Activated CD8-positive, alpha-beta memory T cell treated with anti-CD3 and anti-CD28 coated beads, Interleukin-2, amount 50 U/mL, for 4 hours (primary cell): ENCODE results near the gene SMPDL3A.
"Not testable (repeated sequence)": the region's sequence is repeated elsewhere in the genome, so short reads cannot be mapped to it uniquely, and the experiment has no call there.

Experiments
- DNase-seq: peaks from one replicate; pipeline ENCODE4 v3.0.0-alpha.2; 2020

Gene SMPDL3A, protein sequence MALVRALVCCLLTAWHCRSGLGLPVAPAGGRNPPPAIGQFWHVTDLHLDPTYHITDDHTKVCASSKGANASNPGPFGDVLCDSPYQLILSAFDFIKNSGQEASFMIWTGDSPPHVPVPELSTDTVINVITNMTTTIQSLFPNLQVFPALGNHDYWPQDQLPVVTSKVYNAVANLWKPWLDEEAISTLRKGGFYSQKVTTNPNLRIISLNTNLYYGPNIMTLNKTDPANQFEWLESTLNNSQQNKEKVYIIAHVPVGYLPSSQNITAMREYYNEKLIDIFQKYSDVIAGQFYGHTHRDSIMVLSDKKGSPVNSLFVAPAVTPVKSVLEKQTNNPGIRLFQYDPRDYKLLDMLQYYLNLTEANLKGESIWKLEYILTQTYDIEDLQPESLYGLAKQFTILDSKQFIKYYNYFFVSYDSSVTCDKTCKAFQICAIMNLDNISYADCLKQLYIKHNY

DNA sequence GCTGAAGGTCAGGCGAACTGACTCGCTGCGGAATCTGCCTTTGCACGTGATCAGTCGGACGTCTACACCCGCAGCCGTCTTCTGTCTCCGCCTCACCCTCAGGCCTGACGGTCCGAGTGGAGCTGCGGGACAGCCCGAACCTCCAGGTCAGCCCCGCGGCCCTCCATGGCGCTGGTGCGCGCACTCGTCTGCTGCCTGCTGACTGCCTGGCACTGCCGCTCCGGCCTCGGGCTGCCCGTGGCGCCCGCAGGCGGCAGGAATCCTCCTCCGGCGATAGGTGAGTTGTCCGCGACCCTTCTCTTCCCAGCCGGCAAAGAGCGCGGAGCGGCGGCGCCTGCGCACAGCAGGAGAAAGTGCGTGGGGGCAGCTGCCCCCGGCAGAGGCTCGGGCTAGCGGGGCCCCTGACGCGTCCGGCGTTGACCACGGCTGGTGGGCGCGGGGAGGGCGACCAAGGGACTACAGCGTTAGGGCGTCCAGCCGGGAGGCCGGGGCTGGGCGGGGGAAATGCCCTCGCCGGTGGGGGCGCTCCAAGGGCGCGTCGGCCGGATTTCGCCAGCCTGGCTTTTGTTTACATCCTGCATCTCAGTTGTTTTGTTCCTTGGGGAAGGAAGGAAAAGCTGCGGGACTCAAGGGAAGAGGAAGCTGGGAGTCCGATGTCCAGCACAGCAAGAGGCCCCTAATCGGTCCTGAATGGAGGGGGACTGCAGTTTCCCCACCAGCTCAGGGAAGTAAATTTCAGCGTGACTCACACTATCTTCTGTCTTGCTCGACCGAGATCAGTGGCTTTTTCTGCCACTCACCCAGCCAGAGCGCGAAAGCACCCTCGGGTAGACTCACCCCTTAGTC lies at the start of gene SMPDL3A:
Gene SMPDL3A, plus strand, starts transcription at position 77 of the 846 bp plus-strand sequence. Its CDS starts 89 bp downstream, at position 166.
- DNase-seq = no peak

DNA sequence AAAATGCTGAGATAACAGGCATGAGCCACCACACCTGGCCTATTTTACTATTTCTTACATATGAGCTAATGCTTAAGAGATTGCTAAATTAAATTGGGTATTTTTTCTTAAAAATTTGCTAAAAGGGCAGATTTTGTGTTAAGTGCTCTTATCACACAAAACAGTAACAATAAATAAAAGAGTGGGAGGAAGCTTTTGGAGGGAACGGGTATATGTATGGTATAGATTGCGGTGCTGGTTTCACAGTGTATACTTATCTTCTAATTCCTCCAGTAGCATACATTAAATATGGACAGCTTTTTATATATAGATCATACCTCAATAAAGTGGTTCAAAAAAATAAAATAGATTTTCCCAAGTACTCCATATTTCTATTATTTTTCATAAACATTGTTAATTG lies 49.0 kb upstream of the SMPDL3A start:
- no peak for DNase-seq

DNA sequence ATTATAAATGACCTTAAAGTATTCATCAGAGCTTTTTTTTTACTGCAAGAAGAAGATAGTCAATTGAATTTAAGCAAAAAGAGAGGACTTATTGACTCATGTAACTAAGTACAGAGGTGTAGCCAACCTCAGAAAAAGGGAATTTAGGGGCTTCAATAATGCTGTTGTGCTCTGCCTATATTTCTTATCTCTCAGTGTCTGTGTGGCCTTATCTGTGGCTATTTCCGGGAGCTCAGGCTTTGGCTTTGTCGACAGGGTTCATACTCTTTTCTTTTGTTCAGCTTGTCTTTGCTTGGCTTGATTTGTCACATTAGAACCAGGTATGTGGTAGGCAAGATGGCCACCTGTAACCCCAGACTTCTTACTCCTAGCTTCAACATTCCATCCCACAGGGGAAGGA lies 48.1 kb upstream of the SMPDL3A start:
- DNase-seq = no peak

DNA sequence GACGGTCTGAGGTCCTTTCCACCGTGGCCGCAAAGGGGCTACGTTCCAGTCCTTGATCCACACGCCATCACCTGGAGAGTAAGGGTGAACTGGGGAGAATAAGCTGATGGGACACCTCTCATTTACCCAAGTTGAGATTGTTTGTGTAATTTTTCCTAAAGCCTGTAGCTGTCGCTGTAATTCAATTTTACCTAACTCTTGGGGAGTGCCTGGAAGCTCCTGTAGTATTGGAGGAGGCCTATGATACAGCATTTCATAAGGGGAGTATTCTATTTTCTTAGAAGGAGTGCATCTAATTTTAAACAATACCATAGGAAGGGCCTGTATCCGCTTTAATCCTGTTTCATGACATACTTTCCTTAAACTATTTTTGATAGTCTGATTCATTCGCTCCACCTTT lies 44.8 kb upstream of the SMPDL3A start:
- not testable (repeated sequence) for DNase-seq

DNA sequence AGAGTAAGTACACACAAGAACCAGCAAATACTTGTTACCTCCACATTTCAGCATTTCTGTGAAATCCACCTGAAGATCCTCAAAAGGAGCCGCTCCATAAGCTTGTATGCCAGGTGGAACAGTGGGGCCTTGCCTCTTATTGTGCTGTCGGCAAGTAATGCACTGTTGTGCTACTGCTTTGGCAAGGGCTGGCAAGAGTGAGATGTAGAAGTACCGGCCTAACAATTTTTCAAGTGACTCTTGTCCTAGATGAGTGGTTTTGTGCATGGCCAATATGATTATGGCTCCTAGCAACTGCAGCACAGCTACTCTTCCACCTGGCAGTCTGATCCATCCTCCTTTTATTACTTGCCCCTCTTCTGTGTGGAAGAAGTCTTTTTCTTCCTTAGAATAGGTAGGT lies 44.2 kb upstream of the SMPDL3A start:
- DNase-seq = not testable (repeated sequence)

DNA sequence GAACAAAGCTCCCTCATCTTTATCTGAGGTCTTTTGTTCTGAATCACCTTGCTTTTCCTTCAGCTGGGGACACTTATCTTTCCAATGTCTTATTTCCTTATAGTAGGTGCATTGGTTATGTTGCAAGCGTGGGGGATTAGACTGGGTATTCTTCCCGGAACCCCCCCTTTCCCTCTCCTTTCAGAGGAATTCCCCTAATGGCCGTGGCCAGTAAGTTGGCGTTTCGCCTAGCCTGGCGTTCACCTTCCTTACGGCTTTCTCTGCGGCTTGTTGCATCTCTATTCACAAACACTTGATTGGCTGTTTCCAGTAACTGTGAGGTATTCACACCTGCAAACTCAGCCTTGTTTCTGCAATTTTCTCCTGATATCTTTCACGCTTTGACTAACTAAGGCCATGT lies 42.4 kb upstream of the SMPDL3A start:
- no peak for DNase-seq

DNA sequence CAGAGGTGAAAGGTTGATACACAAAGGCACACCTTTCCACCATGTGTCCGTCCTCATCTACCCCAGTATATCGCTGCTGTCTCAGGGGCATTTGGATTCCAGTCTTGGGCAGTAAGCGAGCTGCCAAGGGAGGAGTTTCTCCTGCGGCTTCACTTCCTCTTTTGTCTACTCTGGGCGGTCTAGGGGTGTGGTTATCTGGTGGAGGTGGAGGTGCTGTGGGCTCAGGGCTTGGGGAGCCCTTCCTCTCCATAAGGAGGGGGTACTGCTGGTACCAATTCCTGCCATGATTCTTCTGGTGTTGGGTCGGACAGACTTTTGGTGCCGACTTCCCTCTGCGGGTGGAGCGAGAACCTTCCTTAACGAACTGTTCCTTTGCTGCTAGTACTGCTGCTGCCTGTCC lies 41.5 kb upstream of the SMPDL3A start:
- no peak for DNase-seq

DNA sequence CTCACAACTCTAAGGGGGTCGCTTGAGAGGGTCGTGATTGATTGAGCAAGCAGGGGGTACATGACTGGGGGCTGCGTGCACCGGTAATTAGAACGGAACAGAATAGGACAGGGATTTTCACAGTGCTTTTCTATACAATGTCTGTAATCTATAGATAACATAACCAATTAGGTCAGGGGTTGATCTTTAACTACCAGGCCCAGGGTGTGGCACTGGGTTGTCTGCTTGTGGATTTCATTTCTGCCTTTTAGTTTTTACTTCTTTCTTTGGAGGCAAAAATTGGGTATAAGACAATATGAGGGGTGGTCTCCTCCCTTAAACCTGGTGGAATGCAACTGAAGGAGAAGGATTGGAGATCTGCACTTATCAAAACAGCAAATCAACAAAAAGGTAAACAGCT lies 40.1 kb upstream of the SMPDL3A start:
- DNase-seq = not testable (repeated sequence)

DNA sequence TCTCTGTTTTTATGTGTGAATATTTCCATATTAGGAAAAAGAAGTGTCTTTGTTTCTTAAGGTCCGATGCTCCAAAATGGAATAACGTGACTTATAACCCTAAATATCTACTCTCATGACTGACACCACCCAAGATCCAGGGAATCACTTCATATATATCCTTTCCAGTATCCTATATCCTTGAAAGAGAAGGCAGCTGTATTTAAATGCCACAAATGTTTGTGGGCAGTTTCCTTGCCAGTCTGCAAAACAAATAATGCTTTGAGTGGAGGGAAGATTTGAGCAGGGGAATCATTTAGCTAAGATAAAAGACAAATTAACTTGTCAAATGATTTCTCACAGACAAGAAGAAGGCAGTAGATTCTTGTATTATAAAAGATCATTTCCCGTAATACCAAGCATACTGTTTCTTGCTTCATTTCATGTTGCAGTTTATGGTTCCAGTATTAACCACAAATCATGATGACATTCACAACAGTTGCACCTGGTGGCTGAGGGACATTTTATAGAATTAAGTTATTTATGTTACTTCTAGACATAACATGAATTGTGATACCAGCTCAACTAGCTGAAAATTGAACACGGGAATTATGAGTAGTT lies 39.5 kb upstream of the SMPDL3A start:
- no peak for DNase-seq

DNA sequence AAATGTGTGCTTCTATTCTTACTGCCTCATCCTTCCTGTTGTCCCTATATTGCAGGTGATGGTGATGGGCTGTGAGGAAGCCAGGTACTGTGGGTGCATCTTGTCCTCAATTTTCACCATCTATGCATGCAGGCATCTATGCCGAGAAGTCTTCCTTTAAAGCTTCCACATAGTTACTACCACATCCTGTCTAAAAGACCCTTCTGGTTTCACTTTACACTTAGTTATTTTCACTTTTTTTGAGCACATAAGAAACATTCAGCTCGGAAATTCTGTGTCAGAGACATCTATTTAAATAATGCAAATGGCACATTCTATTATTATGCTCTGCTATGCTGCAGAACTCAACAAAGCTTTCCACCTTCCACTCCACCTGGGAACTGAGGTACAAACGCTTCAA lies 37.7 kb upstream of the SMPDL3A start:
- no peak for DNase-seq

DNA sequence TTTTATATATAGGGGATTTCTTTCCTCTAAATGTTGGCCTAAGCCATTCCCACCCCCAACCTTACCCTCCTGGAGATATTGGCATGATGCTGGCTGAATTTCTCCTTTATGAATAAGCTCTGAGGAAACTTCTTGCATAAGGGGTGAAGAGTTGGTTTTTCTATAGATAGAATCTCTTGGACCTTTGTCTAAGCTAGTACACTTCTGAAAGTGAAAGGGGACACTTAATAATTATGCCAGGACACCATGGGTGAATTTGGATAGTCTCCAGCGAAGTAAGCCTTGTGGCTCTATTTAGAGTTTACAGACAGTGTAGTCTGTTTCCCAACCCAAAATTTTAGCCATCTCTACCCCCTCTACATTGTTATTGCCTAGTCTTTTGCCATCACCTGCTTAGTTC lies 36.6 kb upstream of the SMPDL3A start:
- no peak for DNase-seq

DNA sequence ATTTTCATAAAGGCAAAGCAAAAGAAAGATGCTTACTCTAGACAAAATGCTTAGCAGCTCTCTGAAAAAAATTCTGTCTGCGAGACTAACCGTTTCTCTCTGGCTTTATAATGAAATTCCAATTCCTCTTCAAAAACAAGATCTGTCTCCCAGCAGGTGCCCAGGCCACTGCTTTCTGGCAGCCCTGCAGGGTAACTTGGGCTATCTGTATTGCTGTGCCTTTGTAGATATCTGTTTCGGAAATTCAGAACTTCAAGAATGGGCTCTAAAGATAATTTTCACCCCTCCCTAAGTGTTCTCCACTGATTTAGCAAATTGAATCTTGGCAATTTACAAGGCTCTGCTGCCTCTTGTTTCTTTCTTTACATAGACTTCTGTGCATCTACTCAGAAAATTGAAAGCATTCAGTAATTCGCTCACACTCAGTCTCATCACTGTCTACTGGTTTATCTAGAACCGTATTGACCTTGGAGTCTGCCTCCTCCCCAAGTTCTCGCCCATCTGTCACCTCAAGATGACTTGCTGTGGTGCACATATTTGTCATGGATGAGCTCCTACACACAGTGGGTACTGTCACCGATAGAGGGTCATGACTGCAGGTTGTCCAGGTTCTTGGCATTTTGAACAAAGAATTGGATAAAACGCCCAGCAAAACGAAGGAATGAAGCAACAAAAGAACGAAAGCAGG lies 35.9 kb upstream of the SMPDL3A start:
- DNase-seq = no peak

DNA sequence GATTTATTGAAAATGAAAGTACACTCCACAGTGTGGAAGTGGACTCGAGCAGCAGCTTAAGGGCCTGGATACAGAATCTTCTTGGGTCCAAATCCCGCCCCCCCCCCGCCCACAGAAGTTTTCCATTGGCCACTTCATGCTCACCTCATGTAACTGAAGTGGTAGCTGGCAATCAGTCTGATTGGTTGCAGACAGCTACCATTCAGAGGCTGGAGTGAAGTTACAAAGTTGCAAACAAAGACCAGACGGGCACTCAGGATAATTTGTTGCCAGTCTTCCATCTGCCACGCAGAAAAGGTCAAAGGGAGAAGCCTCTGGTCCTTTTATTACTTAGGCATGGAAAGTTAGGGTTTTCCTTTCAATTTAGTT lies 35.4 kb upstream of the SMPDL3A start:
- DNase-seq = no peak

DNA sequence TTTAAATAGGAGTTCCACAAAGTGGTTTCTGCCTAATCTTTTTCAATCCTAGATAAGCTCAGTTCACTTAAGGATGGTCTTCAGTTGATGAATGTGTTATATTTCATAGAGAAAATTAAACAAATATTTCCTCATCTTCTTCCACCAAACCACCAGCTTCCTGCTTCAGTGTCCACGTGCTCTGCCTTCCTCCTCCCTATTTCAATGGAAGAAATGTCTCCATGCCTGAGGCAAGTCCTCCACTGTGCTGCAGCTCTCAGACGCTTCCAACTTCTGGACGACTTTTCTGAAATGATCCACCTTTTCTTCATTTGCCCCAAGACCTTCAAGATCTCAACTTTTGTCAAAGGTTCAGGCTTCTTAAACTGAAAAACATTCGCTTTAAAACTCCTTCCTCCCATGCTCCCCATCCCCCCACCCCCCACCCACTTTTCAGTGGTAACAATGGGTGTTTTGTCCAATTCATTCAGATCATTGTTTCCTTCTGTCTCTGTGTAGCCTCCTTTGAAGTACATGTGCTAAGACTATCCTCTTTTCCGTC lies 34.8 kb upstream of the SMPDL3A start:
- no peak for DNase-seq

DNA sequence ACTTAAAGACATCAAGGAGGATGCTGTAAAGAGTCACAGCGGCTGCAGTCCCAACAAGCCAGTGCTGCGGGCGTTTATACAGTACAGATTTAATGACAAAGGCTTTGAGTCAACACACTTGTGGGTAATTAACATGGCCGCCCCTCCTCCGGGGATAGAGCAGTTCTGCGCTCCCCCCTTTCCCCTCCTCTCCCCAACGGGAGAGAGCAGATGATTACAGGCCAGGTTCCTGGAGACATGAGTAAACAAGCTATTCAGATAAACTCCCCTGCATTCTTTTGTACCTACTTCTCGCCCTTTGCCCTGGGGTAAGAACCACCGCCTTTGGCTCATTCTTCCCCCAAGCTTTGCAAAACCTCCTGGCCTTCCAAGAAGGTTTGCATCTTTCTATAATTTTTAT lies 33.2 kb upstream of the SMPDL3A start:
- DNase-seq = no peak

DNA sequence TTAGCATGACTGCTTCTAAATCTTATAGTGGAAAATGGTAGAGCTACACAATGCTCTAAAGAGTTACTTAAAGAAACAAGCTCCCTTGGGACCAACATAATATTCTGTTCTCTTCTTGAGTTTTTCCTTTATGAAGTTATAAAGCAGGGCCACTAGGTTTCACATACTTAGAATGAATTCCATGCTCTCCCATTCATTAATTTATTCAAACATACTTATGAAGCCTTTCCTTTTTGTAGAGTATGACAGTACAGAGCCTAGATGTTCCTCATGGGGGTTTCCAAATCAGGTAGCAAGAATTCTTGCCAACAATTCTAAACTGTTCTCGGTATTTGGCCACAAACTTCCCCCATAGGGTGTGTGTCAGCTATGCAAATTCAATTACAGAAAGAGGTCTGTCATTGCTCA lies 30.1 kb upstream of the SMPDL3A start:
- DNase-seq = no peak

DNA sequence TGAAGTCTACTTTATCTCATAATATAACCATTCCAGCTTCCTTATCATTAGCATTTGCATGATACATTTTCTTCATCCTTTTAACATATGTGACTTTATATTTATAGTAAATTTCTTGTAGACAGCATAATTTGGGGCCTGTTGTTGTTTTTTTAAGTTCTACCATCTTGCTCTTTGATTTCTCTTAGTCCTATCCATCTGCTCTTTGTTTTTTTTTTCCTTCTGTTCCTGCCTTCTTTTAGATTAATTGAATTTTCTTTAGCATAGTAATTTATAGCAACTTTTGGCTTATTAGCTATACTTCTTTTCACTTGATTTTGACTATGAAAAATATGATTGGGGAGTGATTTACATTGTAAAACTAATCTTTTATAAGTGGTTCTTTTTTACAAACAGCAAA lies 28.7 kb upstream of the SMPDL3A start:
- DNase-seq = no peak

DNA sequence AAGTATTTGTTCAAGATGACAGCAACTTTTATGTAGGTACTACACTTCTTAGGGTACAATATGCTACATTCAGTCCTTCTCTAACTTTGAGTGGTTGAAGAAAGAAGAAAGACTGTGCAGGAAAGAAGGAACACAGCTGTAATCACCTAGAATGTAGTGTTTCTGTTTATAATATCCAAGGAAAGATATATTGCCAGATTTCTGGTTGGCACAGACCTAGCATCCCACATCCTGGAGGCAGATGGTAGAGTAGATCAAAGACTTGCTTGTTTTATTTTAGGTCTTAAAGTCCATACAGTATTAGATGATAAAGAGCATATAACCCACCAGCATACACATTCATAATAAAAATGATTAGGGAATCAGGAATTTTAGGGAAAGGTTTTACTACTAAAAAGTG lies 22.8 kb upstream of the SMPDL3A start:
- no peak for DNase-seq

DNA sequence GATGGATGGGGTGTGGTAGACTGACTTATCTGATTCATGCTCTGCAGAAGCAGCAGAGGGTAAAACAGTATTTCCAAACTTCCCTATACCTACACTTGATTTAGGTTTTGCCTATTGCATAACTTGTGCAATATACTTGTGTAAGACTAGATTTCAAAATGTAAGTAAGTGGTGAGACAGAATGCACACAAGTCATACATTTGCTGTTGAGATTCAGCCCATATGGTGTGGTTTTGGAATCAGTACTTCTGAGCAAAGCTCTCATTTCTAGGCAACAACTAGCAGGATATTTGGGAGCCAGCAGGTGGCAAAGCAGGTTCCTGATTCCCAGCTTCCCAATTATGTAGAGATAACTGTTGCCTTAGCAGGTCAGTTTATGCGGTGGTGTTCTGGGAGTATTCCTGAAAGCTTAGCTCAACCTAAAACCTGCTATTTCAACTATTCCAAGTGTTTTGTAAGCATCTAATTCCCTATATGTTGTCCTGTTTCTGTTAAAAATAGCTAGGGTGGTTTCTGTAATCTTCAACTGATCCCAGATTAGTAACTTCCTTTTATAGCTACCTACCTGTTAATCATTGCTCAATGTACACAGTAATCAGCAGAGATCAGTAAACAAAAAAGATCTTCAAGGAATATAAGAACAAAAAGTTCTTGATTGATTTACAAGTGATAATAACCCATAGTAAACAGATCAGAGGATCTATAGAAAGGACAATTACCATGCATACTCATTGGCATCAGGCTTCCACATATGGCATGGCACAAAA lies 18.0 kb upstream of the SMPDL3A start:
- DNase-seq = no peak

DNA sequence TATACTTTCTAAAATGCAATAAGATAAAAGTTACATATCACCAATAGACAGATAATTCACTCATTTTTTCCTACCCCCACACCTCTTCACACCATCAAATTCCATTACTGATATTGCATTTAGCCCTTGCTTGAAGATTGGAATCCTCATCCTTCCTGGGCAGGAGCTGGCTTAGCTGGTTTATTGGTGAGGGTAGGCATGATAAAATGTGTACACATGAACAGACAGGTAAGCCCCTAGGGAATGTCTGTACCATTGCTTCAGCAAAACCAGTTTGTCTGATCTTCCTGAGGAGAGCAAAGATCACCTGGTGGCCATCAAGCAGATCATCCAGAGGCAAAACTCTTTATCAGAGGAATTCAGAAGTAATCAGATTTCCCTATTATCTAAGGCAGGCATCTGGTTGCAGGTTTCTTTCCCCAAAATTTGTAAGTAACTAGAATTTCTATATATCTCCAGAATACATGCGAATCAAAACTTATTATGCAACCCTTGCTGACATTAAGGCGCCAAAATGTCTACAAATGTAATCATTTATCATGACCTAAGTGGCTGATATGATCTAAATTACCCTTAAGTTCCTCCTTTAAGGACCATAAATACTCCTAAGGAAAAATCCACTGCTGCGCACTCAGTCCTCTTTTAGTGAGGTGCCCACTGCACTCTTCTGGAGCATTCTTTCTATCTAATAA lies 16.2 kb upstream of the SMPDL3A start:
- no peak for DNase-seq

DNA sequence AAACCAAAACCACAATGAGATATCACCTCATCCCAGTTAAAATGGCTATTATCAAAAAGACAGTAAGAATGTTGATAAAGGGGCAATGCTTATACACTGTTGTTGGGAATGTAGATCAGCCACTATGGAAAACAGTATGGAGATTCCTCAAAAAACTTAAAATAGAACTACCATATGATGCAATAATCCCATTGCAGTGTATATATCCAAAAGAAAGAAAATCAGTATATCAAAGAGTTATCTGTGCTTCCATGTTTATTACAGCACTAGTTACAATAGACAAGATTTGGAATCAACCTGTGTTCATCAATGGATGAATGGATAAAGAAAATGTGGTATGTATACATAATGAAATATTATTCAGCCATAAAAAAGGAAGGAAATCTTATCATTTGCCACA lies 13.1 kb upstream of the SMPDL3A start:
- DNase-seq = no peak
